Endodermal cell (in vitro differentiated cells): Measurements from ENCODE around the gene TMEM240. TPM values are rescaled to one million over a fixed set of nuclear protein-coding genes. Genes with fewer than 3 reads are reported as not detected.

Experiments
- DNase-seq: peaks from one replicate; pipeline ENCODE4 v3.0.0-alpha.2; 2017
- H3K27ac ChIP-seq: 2 replicates; pipeline ENCODE4 v1.5.1; 2013; ENCODE audit warnings: mild to moderate bottlenecking, low read depth, low read length, moderate library complexity
- H3K27me3 ChIP-seq: 2 replicates; pipeline ENCODE4 v1.6.1; 2013; ENCODE audit warnings: mild to moderate bottlenecking, low read length, moderate library complexity; ENCODE audit not compliant: insufficient read depth, control insufficient read depth, poor library complexity, severe bottlenecking
- H3K36me3 ChIP-seq: 2 replicates; pipeline ENCODE4 v1.7.0; 2013; ENCODE audit warnings: mild to moderate bottlenecking, low read length, moderate library complexity; ENCODE audit not compliant: control insufficient read depth, insufficient read depth
- H3K4me1 ChIP-seq: one replicate; pipeline ENCODE4 v1.7.0; 2013; ENCODE audit warnings: low read length; ENCODE audit not compliant: control insufficient read depth, insufficient read depth
- H3K4me3 ChIP-seq: 2 replicates; pipeline ENCODE4 v1.5.1; 2013; ENCODE audit warnings: mild to moderate bottlenecking, low read length, moderate library complexity
- H3K9ac ChIP-seq: 2 replicates; pipeline ENCODE4 v1.6.1; 2013; ENCODE audit warnings: mild to moderate bottlenecking, low read length, moderate library complexity; ENCODE audit not compliant: poor library complexity, severe bottlenecking; ENCODE audit errors: extremely low read depth
- H3K9me3 ChIP-seq: 2 replicates; pipeline ENCODE4 v1.6.1; 2013; ENCODE audit warnings: mild to moderate bottlenecking, low read length, moderate library complexity; ENCODE audit not compliant: control insufficient read depth
- H3K27ac Mint-ChIP-seq: 2 replicates; pipeline ENCODE4 v1.8.0; 2020; ENCODE audit warnings: mixed read lengths
- H3K27me3 Mint-ChIP-seq: 2 replicates; pipeline ENCODE4 v1.8.0; 2021; ENCODE audit warnings: mild to moderate bottlenecking, mixed read lengths; ENCODE audit not compliant: insufficient read depth
- H3K36me3 Mint-ChIP-seq: 2 replicates; pipeline ENCODE4 v1.8.0; 2020; ENCODE audit warnings: low read depth, mixed read lengths
- H3K4me1 Mint-ChIP-seq: 2 replicates; pipeline ENCODE4 v1.8.0; 2020; ENCODE audit warnings: mixed read lengths
- H3K4me3 Mint-ChIP-seq: 2 replicates; pipeline ENCODE4 v1.8.0; 2020; ENCODE audit warnings: mild to moderate bottlenecking, moderate library complexity, mixed read lengths
- H3K9me3 Mint-ChIP-seq: 2 replicates; pipeline ENCODE4 v1.8.0; 2020; ENCODE audit warnings: mild to moderate bottlenecking, mixed read lengths
- WGBS, 2 experiments: methylation state at CpG; one replicate each; pipeline versions ENCODE4 v1.1.5 to v1.1.7; 2013; ENCODE audit warnings: missing lambda C conversion rate in 2 of 2, mixed read lengths in 1 of 2; ENCODE audit not compliant: insufficient coverage in 1 of 2, insufficient read length in 1 of 2; 5-methylcytosine and 5-hydroxymethylcytosine counted together
- total RNA-seq, 2 donors: library from RNA; stranded (reverse); fragmentation: NEBNext Ultra II Directional in 1 of 2; extraction: Animal tissue kit (Norgen Biotek cat#: 25700) in 1 of 2; gene quantifications; 2 replicates in 1 of 2; 3 replicates in 1 of 2; pipeline ENCODE4 v1.2.1, GENCODE V29; 2021
- TF ChIP-seq, protein P1 (sequence below): fragments of 200-600 bp; sonication (generic); conservative IDR thresholded peaks from 2 replicates; pipeline ENCODE4 v1.5.0; 2021; ENCODE audit warnings: antibody characterized with exemption, mild to moderate bottlenecking

TMEM240 gene
- total RNA-seq, 2 donors from 2014 or later: 6.4 to 6.9 TPM

DNA sequence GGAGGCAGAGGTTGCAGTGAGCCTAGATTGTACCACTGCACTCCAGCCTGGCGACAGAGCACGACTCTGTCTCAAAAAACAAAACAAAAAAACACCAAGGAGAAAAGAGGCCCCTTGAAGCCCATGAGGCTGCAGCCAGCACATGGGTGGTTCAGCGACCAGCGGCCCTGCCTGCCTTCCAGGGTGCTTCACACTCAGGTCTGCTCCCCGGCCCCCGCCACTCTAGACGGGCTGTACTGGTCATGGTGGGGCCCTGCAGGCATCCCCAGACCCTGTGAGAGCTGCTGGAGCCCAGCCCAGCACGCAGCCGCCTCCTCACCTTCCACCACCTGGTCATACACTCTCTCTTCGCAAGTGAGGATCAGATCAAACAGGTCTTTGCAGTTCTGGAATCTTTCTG lies 4.1 kb upstream of the TMEM240 start:
- Mint-ChIP-seq H3K27ac (no peak overlapping the region), H3K36me3 (peaks cover 35% of the 10 kb centered on the region), H3K27me3 (no peaks in the 10 kb centered on the region), H3K4me3 (no peak overlapping the region), H3K4me1 (no peaks in the 10 kb centered on the region), H3K9me3 (no peaks in the 10 kb centered on the region)
- 95 to 97% methylated on average over 8 to 10 of the region's 10 CpGs for WGBS, 2 experiments
- H3K36me3 ChIP-seq: peaks cover 34% of the 10 kb centered on the region
- H3K27ac ChIP-seq: no peak overlapping the region
- no peaks in the 10 kb centered on the region for H3K4me1 ChIP-seq
- H3K9ac ChIP-seq: no peak overlapping the region
- TF ChIP-seq, protein P1, sequence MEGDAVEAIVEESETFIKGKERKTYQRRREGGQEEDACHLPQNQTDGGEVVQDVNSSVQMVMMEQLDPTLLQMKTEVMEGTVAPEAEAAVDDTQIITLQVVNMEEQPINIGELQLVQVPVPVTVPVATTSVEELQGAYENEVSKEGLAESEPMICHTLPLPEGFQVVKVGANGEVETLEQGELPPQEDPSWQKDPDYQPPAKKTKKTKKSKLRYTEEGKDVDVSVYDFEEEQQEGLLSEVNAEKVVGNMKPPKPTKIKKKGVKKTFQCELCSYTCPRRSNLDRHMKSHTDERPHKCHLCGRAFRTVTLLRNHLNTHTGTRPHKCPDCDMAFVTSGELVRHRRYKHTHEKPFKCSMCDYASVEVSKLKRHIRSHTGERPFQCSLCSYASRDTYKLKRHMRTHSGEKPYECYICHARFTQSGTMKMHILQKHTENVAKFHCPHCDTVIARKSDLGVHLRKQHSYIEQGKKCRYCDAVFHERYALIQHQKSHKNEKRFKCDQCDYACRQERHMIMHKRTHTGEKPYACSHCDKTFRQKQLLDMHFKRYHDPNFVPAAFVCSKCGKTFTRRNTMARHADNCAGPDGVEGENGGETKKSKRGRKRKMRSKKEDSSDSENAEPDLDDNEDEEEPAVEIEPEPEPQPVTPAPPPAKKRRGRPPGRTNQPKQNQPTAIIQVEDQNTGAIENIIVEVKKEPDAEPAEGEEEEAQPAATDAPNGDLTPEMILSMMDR: no peak
- no peak overlapping the region for H3K4me3 ChIP-seq
- no peak for DNase-seq
- no peaks in the 10 kb centered on the region for H3K27me3 ChIP-seq
- no peaks in the 10 kb centered on the region for H3K9me3 ChIP-seq

DNA sequence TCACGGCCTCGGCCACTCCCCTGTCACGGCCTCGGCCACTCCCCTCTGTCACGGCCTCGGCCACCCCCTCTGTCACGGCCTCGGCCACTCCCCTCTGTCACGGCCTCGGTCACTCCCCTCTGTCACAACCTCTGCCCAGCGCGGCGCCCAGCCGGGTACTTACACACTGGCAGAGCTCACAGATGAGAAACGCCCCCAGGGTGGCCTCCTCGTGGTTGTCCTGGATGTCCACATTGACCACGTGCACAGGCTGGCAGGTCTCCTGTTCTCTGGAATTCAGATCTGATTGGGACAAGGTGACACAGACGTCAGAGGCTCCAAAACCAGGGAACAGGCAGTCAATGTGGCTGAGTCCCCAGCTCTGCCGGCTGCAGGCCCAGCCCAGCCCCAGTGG lies 3.3 kb upstream of the TMEM240 start:
- 90 to 94% methylated on average over 13 to 19 of the region's 19 CpGs for WGBS, 2 experiments
- H3K4me3 Mint-ChIP-seq: no peak overlapping the region
- peaks cover 30% of the 10 kb centered on the region for H3K36me3 ChIP-seq
- H3K27me3 ChIP-seq: no peaks in the 10 kb centered on the region
- no peaks in the 10 kb centered on the region for H3K4me1 Mint-ChIP-seq
- no peak overlapping the region for H3K4me3 ChIP-seq
- no peak for DNase-seq
- H3K4me1 ChIP-seq: no peaks in the 10 kb centered on the region
- H3K36me3 Mint-ChIP-seq: peaks cover 31% of the 10 kb centered on the region
- no peak overlapping the region for H3K27ac Mint-ChIP-seq
- no peak overlapping the region for H3K9ac ChIP-seq
- H3K9me3 Mint-ChIP-seq: no peaks in the 10 kb centered on the region
- TF ChIP-seq, protein P1: no peak
- no peaks in the 10 kb centered on the region for H3K9me3 ChIP-seq
- no peaks in the 10 kb centered on the region for H3K27me3 Mint-ChIP-seq
- H3K27ac ChIP-seq: no peak overlapping the region

DNA sequence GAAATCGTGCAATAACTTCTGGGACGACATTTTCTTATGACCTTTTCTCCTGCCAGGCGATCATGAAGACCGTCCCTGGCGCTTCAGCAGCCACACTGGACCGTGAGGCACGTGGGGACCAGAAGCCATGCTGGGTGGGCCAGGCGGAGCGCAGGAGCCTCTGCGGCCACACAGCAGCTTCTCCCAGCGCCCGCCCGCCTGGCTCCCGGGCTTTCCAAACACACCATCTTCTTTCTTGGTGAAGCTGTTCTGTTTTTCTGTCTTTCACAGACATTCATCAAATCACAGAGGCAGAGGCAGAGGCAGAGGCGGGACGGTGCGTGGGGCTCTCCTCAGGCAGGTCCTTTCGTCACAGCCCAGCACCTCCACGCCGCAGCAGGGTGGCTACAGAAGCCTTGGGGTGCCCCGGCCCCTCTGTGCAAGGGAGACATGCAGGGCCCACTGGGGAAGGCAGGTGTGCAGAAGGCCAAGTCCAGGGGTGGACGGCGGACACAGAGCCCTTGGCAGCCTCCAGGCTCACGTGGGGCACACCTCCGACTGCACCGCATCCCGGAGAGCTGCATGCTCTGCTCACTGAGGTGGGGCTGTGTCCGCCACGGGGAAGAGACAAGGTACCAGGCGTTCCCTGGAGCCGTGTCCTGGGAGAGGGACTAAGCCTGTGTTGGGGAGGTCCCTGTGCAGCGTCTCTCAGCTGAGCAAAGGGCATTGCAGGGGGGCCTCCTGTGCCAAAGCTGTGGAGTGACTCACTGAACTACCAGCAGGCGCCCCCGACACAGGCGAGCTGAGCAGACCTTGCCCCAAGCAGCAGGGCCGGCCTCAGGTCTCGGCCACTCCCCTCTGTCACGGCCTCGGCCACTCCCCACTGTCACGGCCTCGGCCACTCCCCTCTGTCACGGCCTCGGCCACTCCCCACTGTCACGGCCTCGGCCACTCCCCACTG lies 2.6 kb upstream of the TMEM240 start:
- no peak for DNase-seq
- Histone ChIP-seq H3K9me3 (no peaks in the 10 kb centered on the region), H3K36me3 (peaks cover 31% of the 10 kb centered on the region), H3K27ac (no peak overlapping the region), H3K27me3 (no peaks in the 10 kb centered on the region), H3K9ac (no peak overlapping the region), H3K4me1 (no peaks in the 10 kb centered on the region), H3K4me3 (no peak overlapping the region)
- Mint-ChIP-seq H3K27ac (no peak overlapping the region), H3K9me3 (no peaks in the 10 kb centered on the region), H3K4me3 (no peak overlapping the region), H3K36me3 (peaks cover 29% of the 10 kb centered on the region), H3K4me1 (no peaks in the 10 kb centered on the region), H3K27me3 (no peaks in the 10 kb centered on the region)
- TF ChIP-seq, protein P1: no peak
- 93 to 94% methylated on average over 28 to 45 of the region's 45 CpGs for WGBS, 2 experiments
